Adrenal gland (tissue), 12 donors: Measurements from ENCODE around the gene TET3. TPM values are rescaled to one million over a fixed set of nuclear protein-coding genes. Genes with fewer than 3 reads are reported as not detected.

ENCODE experiments used
- DNase-seq, 7 donors: peaks; one replicate each; pipeline ENCODE4 v3.0.0-alpha.2; 2019 to 2020
- H3K27ac ChIP-seq, 5 donors: fragments of 200-600 bp; sonication (generic) in 4 of 5; 1 replicate in 3 of 5; 2 replicates in 2 of 5; pipeline versions ENCODE4 v1.5.1 to v1.8.0; 2016 to 2020; ENCODE audit warnings: mild to moderate bottlenecking in 1 of 5
- H3K27me3 ChIP-seq: fragments of 200-600 bp; 2 replicates; pipeline ENCODE4 v1.8.0; 2021
- H3K36me3 ChIP-seq, 2 donors: fragments of 200-600 bp; replicated peaks in 1 of 2; 1 replicate in 1 of 2; 2 replicates in 1 of 2; pipeline versions ENCODE4 v1.5.1 to v1.8.0; 2018 to 2022
- H3K4me1 ChIP-seq, 2 donors: fragments of 200-600 bp; replicated peaks in 1 of 2; 1 replicate in 1 of 2; 2 replicates in 1 of 2; pipeline versions ENCODE4 v1.5.1 to v1.8.0; 2018 to 2021
- H3K4me3 ChIP-seq, 4 donors: fragments of 200-600 bp; sonication (generic) in 3 of 4; one replicate each; pipeline ENCODE4 v1.5.1; 2016 to 2018
- H3K9me3 ChIP-seq, 3 donors: fragments of 200-600 bp; sonication (generic) in 1 of 3; replicated peaks in 1 of 3; 1 replicate in 2 of 3; 2 replicates in 1 of 3; pipeline versions ENCODE4 v1.5.1 to v1.8.0; 2016 to 2021
- CTCF ChIP-seq, 6 experiments: fragments of 450-650 bp in 4 of 6; fragments of 200-600 bp in 2 of 6; sonication (generic) in 1 of 6; IDR thresholded peaks; 1 replicate in 5 of 6; 2 replicates in 1 of 6; pipeline versions ENCODE4 v1.5.1 to v1.8.0; 2016 to 2021; ENCODE audit warnings: antibody characterized with exemption in 6 of 6, mild to moderate bottlenecking in 2 of 6, moderate library complexity in 1 of 6
- POLR2A ChIP-seq, 2 donors: fragments of 450-650 bp; IDR thresholded peaks; one replicate each; pipeline ENCODE4 v1.6.1; 2017; ENCODE audit warnings: antibody characterized with exemption in 2 of 2, mild to moderate bottlenecking in 2 of 2, moderate library complexity in 1 of 2
- WGBS, 4 donors: extraction: QIAGEN DNeasy Blood & Tissue Kit in 2 of 4; methylation state at CpG; one replicate each; pipeline versions ENCODE4 v1.1.5 to v1.1.7; 2013 to 2017; 5-methylcytosine and 5-hydroxymethylcytosine counted together
- intact Hi-C, 2 donors: fragments of 100-400 bp; cut with DNase I; formaldehyde crosslinking; loops; one replicate each; pipeline versions ENCODE4 v1.14.1 to v1.15.0; 2022 to 2023
- polyA plus RNA-seq, 3 donors: library from polyadenylated mRNA; stranded (reverse); fragments of 200-250 nt in 2 of 3; fragments of 350-450 nt in 1 of 3; fragmentation: Illumina TruSeq in 1 of 3; extraction: RNeasy Lipid Tissue Mini Kit (QIAGEN cat#74804) in 1 of 3; gene quantifications; one replicate each; pipeline ENCODE4 v1.2.3, GENCODE V29; 2013 to 2014
- total RNA-seq, 9 donors: library from RNA; depleted of rRNA in 4 of 9; stranded (reverse); fragments of >200 nt in 4 of 9; fragments of 120-200 nt in 1 of 9; fragmentation: NEBNext Ultra II Directional in 1 of 9; extraction: Animal tissue kit (Norgen Biotek cat#: 25700) in 1 of 9; gene quantifications; one replicate each; pipeline versions ENCODE4 v1.1.0 to v1.2.4, GENCODE V29; 2013 to 2023
- donor health status: healthy with polysubstance abuse.
- donor health status: Bipolar disorder and iron deficiency.
- donor health status: DM: yes; HTN: yes; CAD: no.
- donor health status: DM: no; HTN: no; CAD: no.
- donor health status: DM: no; HTN: no; CAD: no.
- donor health status: DM: yes; HTN: yes; CAD: no.

TET3 gene
- total and polyA plus RNA-seq, 12 donors, result 1.3 to 8.6 (median 5.4) TPM

DNA sequence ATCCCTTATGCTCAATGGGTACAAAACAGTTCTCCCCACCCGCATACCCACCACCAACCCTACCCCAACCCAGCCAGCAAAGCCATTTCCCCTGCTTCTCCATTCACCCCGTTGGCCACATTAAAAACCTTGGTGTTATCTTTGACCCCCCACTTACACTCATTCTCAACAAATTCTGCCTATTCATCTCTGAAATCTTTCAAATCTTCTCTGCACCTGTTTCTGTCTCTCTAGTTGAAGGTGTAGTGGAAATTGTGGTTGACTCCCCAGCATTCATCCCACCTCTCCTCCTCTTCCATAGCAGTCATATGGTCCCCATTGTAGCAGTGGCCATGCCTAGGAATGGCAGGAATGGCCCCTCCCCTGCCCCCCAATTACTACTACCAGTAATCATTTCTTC is 20.5 kb upstream of the TET3 start:
- no peak for DNase-seq
- Histone ChIP-seq H3K4me3 (no peak overlapping the region), H3K4me1 (no peaks in the 10 kb centered on the region), H3K27ac (no peak overlapping the region), H3K9me3 (no peaks in the 10 kb centered on the region), H3K36me3 (peaks cover 0 to 7% of the 10 kb centered on the region in 2 donors), H3K27me3 (no peaks in the 10 kb centered on the region)
- intact Hi-C loops, result no loop called here
- TF ChIP-seq POLR2A (IDR thresholded peaks at IDR 0.05) (no peak), CTCF (IDR thresholded peaks at IDR 0.05) (no peak)
- 78 to 91% (median 87%) methylated on average over 2 of the region's 2 CpGs for WGBS, 4 donors

DNA sequence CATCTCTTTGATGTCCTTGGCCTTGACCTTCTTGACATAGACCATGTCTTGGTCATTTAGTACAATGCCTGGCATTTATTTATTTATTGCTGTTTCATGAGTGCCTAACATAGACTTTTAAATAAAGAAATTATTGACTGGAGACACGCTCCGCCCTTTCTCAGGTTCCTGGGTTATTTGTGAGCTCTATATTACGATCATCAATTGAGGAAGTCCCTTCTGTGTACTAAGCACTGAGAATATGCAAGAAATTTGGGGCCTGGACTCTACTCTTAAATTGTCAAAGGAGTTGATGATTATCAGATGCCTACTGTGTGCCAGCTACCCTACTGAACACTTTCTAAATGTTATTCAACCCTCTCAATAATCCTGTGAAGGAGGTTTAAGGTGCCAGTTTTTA is 19.7 kb upstream of the TET3 start:
- no peaks in the 10 kb centered on the region for H3K9me3 ChIP-seq
- no peak for TF ChIP-seq CTCF (IDR thresholded peaks at IDR 0.05)
- H3K27ac ChIP-seq, result no peak overlapping the region
- no peak for DNase-seq
- intact Hi-C loops, result no loop called here
- no peak overlapping the region for H3K4me3 ChIP-seq
- WGBS, 4 donors, result 91 to 93% (median 92%) methylated on average over 3 of the region's 3 CpGs
- no peaks in the 10 kb centered on the region for H3K36me3 ChIP-seq
- H3K27me3 ChIP-seq, result no peaks in the 10 kb centered on the region
- peaks cover 0 to under 1% of the 10 kb centered on the region in 2 donors for H3K4me1 ChIP-seq

DNA sequence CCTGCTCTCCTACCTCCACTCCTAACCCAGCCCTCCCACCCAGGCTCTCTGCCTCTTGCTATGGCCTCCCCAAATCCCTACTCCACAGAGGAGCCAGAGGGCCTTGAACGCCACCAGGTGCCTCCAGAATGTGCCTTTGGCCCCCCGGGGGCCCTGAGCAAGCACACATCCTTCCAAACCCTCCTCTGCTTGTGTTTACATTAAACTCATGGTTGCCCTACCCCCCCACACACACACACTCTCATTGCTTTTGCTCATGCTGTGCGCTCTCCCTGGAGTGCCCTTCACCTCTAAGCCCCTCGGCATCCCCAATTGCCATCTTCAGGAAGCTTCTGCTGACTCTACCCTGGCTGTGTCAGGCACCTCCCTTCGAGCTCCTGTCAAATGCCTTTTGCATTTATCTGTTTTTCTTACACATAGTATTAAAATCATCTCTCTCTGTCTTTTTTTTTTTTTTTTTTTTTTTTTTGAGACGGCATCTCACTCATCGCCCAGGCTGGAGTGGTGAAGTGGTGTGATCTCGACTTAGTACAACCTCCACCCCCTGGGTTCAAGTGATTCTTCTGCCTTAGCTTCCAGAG is 16.3 kb upstream of the TET3 start:
- Histone ChIP-seq H3K9me3 (no peaks in the 10 kb centered on the region), H3K36me3 (no peaks in the 10 kb centered on the region), H3K27ac (no peak overlapping the region), H3K27me3 (no peaks in the 10 kb centered on the region), H3K4me3 (no peak overlapping the region), H3K4me1 (peaks cover 17 to 26% of the 10 kb centered on the region in 2 donors)
- WGBS, 4 donors, result 88 to 95% (median 93%) methylated on average over 7 to 8 of the region's 8 CpGs
- DNase-seq, result no peak
- TF ChIP-seq POLR2A (IDR thresholded peaks at IDR 0.05), result no peak
- no peak for TF ChIP-seq CTCF (IDR thresholded peaks at IDR 0.05)
- intact Hi-C loops, result no loop called here

- WGBS, 4 donors, result 84 to 97% (median 90%) methylated on average over 4 of the region's 4 CpGs
- intact Hi-C loops, result no loop called here
- no peak overlapping the region for H3K4me3 ChIP-seq
- DNase-seq, result no peak
- no peaks in the 10 kb centered on the region for H3K9me3 ChIP-seq
- peaks cover 17 to 26% of the 10 kb centered on the region in 2 donors for H3K4me1 ChIP-seq
- H3K27me3 ChIP-seq, result no peaks in the 10 kb centered on the region
- TF ChIP-seq CTCF (IDR thresholded peaks at IDR 0.05) (no peak), POLR2A (IDR thresholded peaks at IDR 0.05) (no peak)
- no peaks in the 10 kb centered on the region for H3K36me3 ChIP-seq
- H3K27ac ChIP-seq, result no peak overlapping the region
Observed at GRCh38 chr2:73969356-73969755, 15.4 kb upstream of the TET3 start.
